IMR-90 (cell line): ENCODE results near the gene AFMID. TPM values are rescaled to one million over a fixed set of nuclear protein-coding genes. Genes with fewer than 3 reads are reported as not detected.

Experiments used
- ATAC-seq: fragments of 200-7000 bp; cut with Tn5 transposase; 2 replicates; pipeline ENCODE4 v1.9.1; 2020; ENCODE audit warnings: low read depth, mild to moderate bottlenecking, moderate library complexity
- BruUV-seq: library from RNA; stranded (reverse); fragments of 400-500 nt; replicated peaks from 2 replicates; lab custom pipeline; 2021; lab: Mats Ljungman, UMichigan
- CTCF ChIA-PET: fragments of 300-600 bp; formaldehyde crosslinking; extraction: SDS; loops from one replicate; lab custom pipeline; 2021; ENCODE audit warnings: antibody characterized with exemption; lab: Yijun Ruan, JAX
- POLR2A ChIA-PET: fragments of 300-600 bp; sonication (Branson Sonifier 250); formaldehyde crosslinking; loops from one replicate; lab custom pipeline; 2022; ENCODE audit warnings: antibody characterized with exemption; ENCODE audit not compliant: unreplicated experiment; lab: Charles Lee
- DNase-seq: peaks from one replicate; pipeline ENCODE4 v3.0.0; 2013
- H2AFZ ChIP-seq: replicated peaks from 2 replicates; pipeline ENCODE3; 2013; ENCODE audit warnings: low read length, mild to moderate bottlenecking; ENCODE audit not compliant: poor library complexity
- H2AK5ac ChIP-seq: 2 replicates; pipeline ENCODE4 v1.6.1; 2013; ENCODE audit warnings: low read depth, low read length, inconsistent platforms
- H2AK9ac ChIP-seq: replicated peaks from 2 replicates; pipeline ENCODE3; 2013; ENCODE audit warnings: mild to moderate bottlenecking, low read depth, low read length, moderate library complexity; ENCODE audit not compliant: poor library complexity
- H2BK120ac ChIP-seq: 2 replicates; pipeline ENCODE4 v1.6.1; 2013; ENCODE audit warnings: low read depth, low read length, inconsistent platforms
- H2BK15ac ChIP-seq: 3 replicates; pipeline ENCODE4 v1.6.1; 2013; ENCODE audit warnings: low read depth, low read length, inconsistent platforms
- H2BK20ac ChIP-seq: 2 replicates; pipeline ENCODE4 v1.6.1; 2013; ENCODE audit warnings: low read depth, mild to moderate bottlenecking, inconsistent platforms, low read length, moderate library complexity
- H2BK5ac ChIP-seq: 2 replicates; pipeline ENCODE4 v1.6.1; 2013; ENCODE audit warnings: mild to moderate bottlenecking, low read depth, low read length, inconsistent platforms; ENCODE audit not compliant: poor library complexity, severe bottlenecking
- H3K14ac ChIP-seq: replicated peaks from 2 replicates; pipeline ENCODE4 v1.6.1; 2013; ENCODE audit warnings: low read depth, low read length, inconsistent platforms
- H3K18ac ChIP-seq: 2 replicates; pipeline ENCODE4 v1.6.1; 2013; ENCODE audit warnings: low read depth, low read length, control low read depth
- H3K23ac ChIP-seq: 2 replicates; pipeline ENCODE4 v1.6.1; 2013; ENCODE audit warnings: low read depth, low read length, inconsistent platforms
- H3K27ac ChIP-seq: 2 replicates; pipeline ENCODE4 v1.5.1; 2013; ENCODE audit warnings: mild to moderate bottlenecking, control low read depth, low read length; ENCODE audit not compliant: insufficient read depth
- H3K27me3 ChIP-seq: 2 replicates; pipeline ENCODE4 v1.6.1; 2013; ENCODE audit warnings: low read length; ENCODE audit not compliant: control insufficient read depth, insufficient read depth
- H3K36me3 ChIP-seq: 2 replicates; pipeline ENCODE4 v1.6.1; 2013; ENCODE audit warnings: low read length, mixed read lengths; ENCODE audit not compliant: control insufficient read depth, insufficient read depth
- H3K4ac ChIP-seq: 2 replicates; pipeline ENCODE4 v1.6.1; 2013; ENCODE audit warnings: low read depth, low read length, inconsistent platforms
- H3K4me1 ChIP-seq: 2 replicates; pipeline ENCODE4 v1.6.1; 2013; ENCODE audit warnings: low read length, mixed read lengths; ENCODE audit not compliant: control insufficient read depth, insufficient read depth
- H3K4me2 ChIP-seq: 2 replicates; pipeline ENCODE4 v1.6.1; 2013; ENCODE audit warnings: low read depth, mild to moderate bottlenecking, control low read depth, low read length, moderate library complexity
- H3K4me3 ChIP-seq: 2 replicates; pipeline ENCODE4 v1.5.1; 2013; ENCODE audit warnings: low read depth, mild to moderate bottlenecking, control low read depth, low read length, moderate library complexity; ENCODE audit not compliant: insufficient read depth
- H3K56ac ChIP-seq: 2 replicates; pipeline ENCODE4 v1.6.1; 2013; ENCODE audit warnings: low read length, inconsistent platforms; ENCODE audit not compliant: insufficient read depth; ENCODE audit errors: extremely low read depth
- H3K79me1 ChIP-seq, 2 experiments: 2 replicates each; pipeline ENCODE4 v1.6.1; 2013; ENCODE audit warnings: low read length in 2 of 2, inconsistent platforms in 1 of 2, low read depth in 1 of 2
- H3K9ac ChIP-seq: 2 replicates; pipeline ENCODE4 v1.6.1; 2013; ENCODE audit warnings: low read depth, low read length, control low read depth
- H3K9me1 ChIP-seq: 2 replicates; pipeline ENCODE4 v1.6.1; 2013; ENCODE audit warnings: low read length, inconsistent platforms; ENCODE audit not compliant: insufficient read depth
- H3K9me3 ChIP-seq: 2 replicates; pipeline ENCODE4 v1.6.1; 2013; ENCODE audit warnings: low read length; ENCODE audit not compliant: control insufficient read depth, insufficient read depth
- H4K20me1 ChIP-seq: 2 replicates; pipeline ENCODE4 v1.6.1; 2013; ENCODE audit warnings: low read length, inconsistent platforms; ENCODE audit not compliant: insufficient read depth
- H4K5ac ChIP-seq: 2 replicates; pipeline ENCODE4 v1.6.1; 2013; ENCODE audit warnings: mild to moderate bottlenecking, low read depth, low read length, control low read depth
- H4K8ac ChIP-seq, 2 experiments: 2 replicates each; pipeline ENCODE4 v1.6.1; 2013; ENCODE audit warnings: low read depth in 2 of 2, low read length in 2 of 2, control low read depth in 1 of 2, inconsistent platforms in 1 of 2
- H4K91ac ChIP-seq: 2 replicates; pipeline ENCODE4 v1.6.1; 2013; ENCODE audit warnings: low read depth, low read length, inconsistent platforms; ENCODE audit not compliant: insufficient read depth
- BHLHE40 ChIP-seq: fragments of 150-350 bp; IDR thresholded peaks from 2 replicates; pipeline ENCODE4 v1.6.1; 2016; ENCODE audit warnings: mild to moderate bottlenecking, low read depth, low read length
- CEBPB ChIP-seq: IDR thresholded peaks from 2 replicates; pipeline ENCODE4 v1.6.1; 2012; ENCODE audit warnings: low read depth, low read length, improper control_type of control experiment
- CHD1 ChIP-seq: IDR thresholded peaks from 2 replicates; pipeline ENCODE4 v1.6.1; 2012; ENCODE audit warnings: low read depth, low read length, improper control_type of control experiment
- FOS ChIP-seq: fragments of 150-350 bp; IDR thresholded peaks from 2 replicates; pipeline ENCODE4 v1.6.1; 2016; ENCODE audit warnings: low read depth, low read length
- MAFK ChIP-seq: IDR thresholded peaks from 2 replicates; pipeline ENCODE4 v1.6.1; 2012; ENCODE audit warnings: low read depth, low read length, improper control_type of control experiment
- MAZ ChIP-seq: IDR thresholded peaks from 2 replicates; pipeline ENCODE4 v1.6.1; 2012; ENCODE audit warnings: low read depth, mild to moderate bottlenecking, low read length, improper control_type of control experiment, moderate library complexity, borderline replicate concordance
- POLR2A ChIP-seq: IDR thresholded peaks from 2 replicates; pipeline ENCODE4 v1.6.1; 2012; ENCODE audit warnings: mild to moderate bottlenecking, low read depth, low read length
- RAD21 ChIP-seq: IDR thresholded peaks from 2 replicates; pipeline ENCODE4 v1.6.1; 2012; ENCODE audit warnings: low read length, improper control_type of control experiment
- RFX5 ChIP-seq: IDR thresholded peaks from 2 replicates; pipeline ENCODE4 v1.8.0; 2012; ENCODE audit warnings: low read depth, mild to moderate bottlenecking, low read length, moderate library complexity
- SMC3 ChIP-seq: fragments of 150-350 bp; IDR thresholded peaks from 2 replicates; pipeline ENCODE4 v1.6.1; 2016; ENCODE audit warnings: low read depth, mild to moderate bottlenecking, antibody characterized with exemption, low read length, moderate library complexity
- WGBS, 2 experiments: methylation state at CpG; one replicate each; pipeline versions ENCODE4 v1.1.5 to v1.1.7; 2013; ENCODE audit warnings: missing lambda C conversion rate in 2 of 2; ENCODE audit not compliant: insufficient read length in 1 of 2; ENCODE audit errors: extremely low coverage in 2 of 2; 5-methylcytosine and 5-hydroxymethylcytosine counted together
- dilution Hi-C: fragments of 300-500 bp; cut with HindIII; formaldehyde crosslinking; loops from one replicate; pipeline ENCODE4 v1.14.3; 2018; ENCODE audit warnings: low sequenced_read_pairs; ENCODE audit not compliant: unreplicated experiment
- in situ Hi-C: fragments of 300-500 bp; cut with MboI; formaldehyde crosslinking; loops from 3 replicates; pipeline ENCODE4 v1.14.3; 2019; ENCODE audit warnings: low sequenced_read_pairs, inconsistent platforms, mixed read lengths
- intact Hi-C: fragments of 100-400 bp; cut with micrococcal nuclease; formaldehyde crosslinking; loops from 2 replicates; pipeline ENCODE4 v1.10.0; 2022
- polyA plus RNA-seq, 3 experiments: library from polyadenylated mRNA; depleted of rRNA; stranded (reverse); fragments of >200 nt; gene quantifications; 2 replicates each; pipeline ENCODE4 v1.2.3, GENCODE V29; 2012; ENCODE audit warnings: low replicate concordance in 1 of 3
- total RNA-seq: library from RNA; depleted of rRNA; stranded (reverse); fragments of >200 nt; gene quantifications from 2 replicates; pipeline ENCODE4 v1.2.3, GENCODE V29; 2012
- TF ChIP-seq, protein P1 (sequence below): fragments of 150-350 bp; IDR thresholded peaks from 2 replicates; pipeline ENCODE4 v1.6.1; 2016; ENCODE audit warnings: low read depth, mild to moderate bottlenecking, low read length, moderate library complexity, borderline replicate concordance
- TF ChIP-seq, protein P2 (sequence below): conservative IDR thresholded peaks from 2 replicates; pipeline ENCODE4 v1.5.1; 2012; ENCODE audit warnings: mild to moderate bottlenecking, low read depth, low read length, improper control_type of control experiment

AFMID gene
- total and polyA plus RNA-seq, 2 of the 4 experiments (the other 2 are of a cell fraction), result 41.0 to 65.1 TPM

GRCh38 chr17:78148286-78149016 is 38.7 kb upstream of the AFMID start:
- Histone ChIP-seq H4K5ac (no peak overlapping the region), H2BK20ac (no peak overlapping the region), H3K4me3 (no peak overlapping the region), H3K27ac (no peak overlapping the region), H4K91ac (no peak overlapping the region), H2AK5ac (no peak overlapping the region), H3K14ac (no peak overlapping the region), H3K9ac (no peak overlapping the region), H3K9me3 (no peaks in the 10 kb centered on the region), H4K20me1 (no peaks in the 10 kb centered on the region), H3K56ac (no peak overlapping the region), H3K4ac (no peak overlapping the region), H2BK15ac (no peak overlapping the region), H3K18ac (no peak overlapping the region), H4K8ac (no peak overlapping the region), H3K23ac (no peak overlapping the region), H2BK5ac (no peak overlapping the region), H3K4me2 (no peak overlapping the region), H2AFZ (peak overlapping the region; percentile 60), H3K9me1 (no peaks in the 10 kb centered on the region), H3K27me3 (no peaks in the 10 kb centered on the region; the same call in 1 of the 2 replicates), H2AK9ac (no peak overlapping the region), H2BK120ac (no peak overlapping the region), H3K79me1 (no peaks in the 10 kb centered on the region), H3K4me1 (peaks cover 3% of the 10 kb centered on the region; the same call in 1 of the 2 replicates), H3K36me3 (no peaks in the 10 kb centered on the region)
- in situ Hi-C loops (no loop called here), dilution Hi-C loops (no loop called here), intact Hi-C loops (no loop called here)
- DNase-seq (no peak), ATAC-seq (no peak)
- ChIA-PET POLR2A (no interaction called here), CTCF (no interaction called here)
- 53% methylated on average over 9 of the region's 14 CpGs; no CpG with 5 or more reads in 1 of the 2 experiments for WGBS, 2 experiments
- no TSS peak for BruUV-seq
- no peak for TF ChIP-seq RAD21
- TF ChIP-seq CHD1, result no peak
- TF ChIP-seq RFX5, result no peak
- TF ChIP-seq FOS, result no peak
- TF ChIP-seq, protein P1, sequence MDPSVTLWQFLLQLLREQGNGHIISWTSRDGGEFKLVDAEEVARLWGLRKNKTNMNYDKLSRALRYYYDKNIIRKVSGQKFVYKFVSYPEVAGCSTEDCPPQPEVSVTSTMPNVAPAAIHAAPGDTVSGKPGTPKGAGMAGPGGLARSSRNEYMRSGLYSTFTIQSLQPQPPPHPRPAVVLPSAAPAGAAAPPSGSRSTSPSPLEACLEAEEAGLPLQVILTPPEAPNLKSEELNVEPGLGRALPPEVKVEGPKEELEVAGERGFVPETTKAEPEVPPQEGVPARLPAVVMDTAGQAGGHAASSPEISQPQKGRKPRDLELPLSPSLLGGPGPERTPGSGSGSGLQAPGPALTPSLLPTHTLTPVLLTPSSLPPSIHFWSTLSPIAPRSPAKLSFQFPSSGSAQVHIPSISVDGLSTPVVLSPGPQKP, result no peak
- TF ChIP-seq, protein P2, sequence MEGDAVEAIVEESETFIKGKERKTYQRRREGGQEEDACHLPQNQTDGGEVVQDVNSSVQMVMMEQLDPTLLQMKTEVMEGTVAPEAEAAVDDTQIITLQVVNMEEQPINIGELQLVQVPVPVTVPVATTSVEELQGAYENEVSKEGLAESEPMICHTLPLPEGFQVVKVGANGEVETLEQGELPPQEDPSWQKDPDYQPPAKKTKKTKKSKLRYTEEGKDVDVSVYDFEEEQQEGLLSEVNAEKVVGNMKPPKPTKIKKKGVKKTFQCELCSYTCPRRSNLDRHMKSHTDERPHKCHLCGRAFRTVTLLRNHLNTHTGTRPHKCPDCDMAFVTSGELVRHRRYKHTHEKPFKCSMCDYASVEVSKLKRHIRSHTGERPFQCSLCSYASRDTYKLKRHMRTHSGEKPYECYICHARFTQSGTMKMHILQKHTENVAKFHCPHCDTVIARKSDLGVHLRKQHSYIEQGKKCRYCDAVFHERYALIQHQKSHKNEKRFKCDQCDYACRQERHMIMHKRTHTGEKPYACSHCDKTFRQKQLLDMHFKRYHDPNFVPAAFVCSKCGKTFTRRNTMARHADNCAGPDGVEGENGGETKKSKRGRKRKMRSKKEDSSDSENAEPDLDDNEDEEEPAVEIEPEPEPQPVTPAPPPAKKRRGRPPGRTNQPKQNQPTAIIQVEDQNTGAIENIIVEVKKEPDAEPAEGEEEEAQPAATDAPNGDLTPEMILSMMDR, result no peak
- TF ChIP-seq MAZ, result no peak
- TF ChIP-seq POLR2A, result no peak
- TF ChIP-seq MAFK, result no peak
- no peak for TF ChIP-seq SMC3
- TF ChIP-seq CEBPB, result no peak
- no peak for TF ChIP-seq BHLHE40
